ENCODE results near the gene TSC22D4. TPM values are rescaled to one million over a fixed set of nuclear protein-coding genes. Genes with fewer than 3 reads are reported as not detected.

TSC22D4 gene
- total RNA-seq, 3 donors from 2014 or later = 17.0 to 23.7 (median 19.7) TPM

- Histone ChIP-seq H3K4me1 (no peaks in the 10 kb centered on the region), H3K9me3 (no peaks in the 10 kb centered on the region), H3K4me3 (no peak overlapping the region), H3K27ac (no peak overlapping the region), H3K36me3 (no peaks in the 10 kb centered on the region), H3K27me3 (no peaks in the 10 kb centered on the region)
- no peak for DNase-seq (ENCODE audit: low spot score in 2 of 2)
- TF ChIP-seq, protein P1, sequence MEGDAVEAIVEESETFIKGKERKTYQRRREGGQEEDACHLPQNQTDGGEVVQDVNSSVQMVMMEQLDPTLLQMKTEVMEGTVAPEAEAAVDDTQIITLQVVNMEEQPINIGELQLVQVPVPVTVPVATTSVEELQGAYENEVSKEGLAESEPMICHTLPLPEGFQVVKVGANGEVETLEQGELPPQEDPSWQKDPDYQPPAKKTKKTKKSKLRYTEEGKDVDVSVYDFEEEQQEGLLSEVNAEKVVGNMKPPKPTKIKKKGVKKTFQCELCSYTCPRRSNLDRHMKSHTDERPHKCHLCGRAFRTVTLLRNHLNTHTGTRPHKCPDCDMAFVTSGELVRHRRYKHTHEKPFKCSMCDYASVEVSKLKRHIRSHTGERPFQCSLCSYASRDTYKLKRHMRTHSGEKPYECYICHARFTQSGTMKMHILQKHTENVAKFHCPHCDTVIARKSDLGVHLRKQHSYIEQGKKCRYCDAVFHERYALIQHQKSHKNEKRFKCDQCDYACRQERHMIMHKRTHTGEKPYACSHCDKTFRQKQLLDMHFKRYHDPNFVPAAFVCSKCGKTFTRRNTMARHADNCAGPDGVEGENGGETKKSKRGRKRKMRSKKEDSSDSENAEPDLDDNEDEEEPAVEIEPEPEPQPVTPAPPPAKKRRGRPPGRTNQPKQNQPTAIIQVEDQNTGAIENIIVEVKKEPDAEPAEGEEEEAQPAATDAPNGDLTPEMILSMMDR (IDR thresholded peaks at IDR 0.05) = no peak
- no peak for TF ChIP-seq POLR2A (IDR thresholded peaks at IDR 0.05)
- TF ChIP-seq POLR2AphosphoS5 (IDR thresholded peaks at IDR 0.05) = no peak
- intact Hi-C loops (cut with DNase I; ENCODE audit: low total_unique reads) = no loop called here
Measured at GRCh38 chr7:100490483-100491191, 11.6 kb upstream of the TSC22D4 start.

GRCh38 chr7:100489824-100490223 is 10.8 kb upstream of the TSC22D4 start:
- no peak overlapping the region for H3K4me3 ChIP-seq
- H3K9me3 ChIP-seq = no peaks in the 10 kb centered on the region
- H3K36me3 ChIP-seq = no peaks in the 10 kb centered on the region
- H3K27me3 ChIP-seq = no peaks in the 10 kb centered on the region
- no peak for DNase-seq (ENCODE audit: low spot score in 2 of 2)
- intact Hi-C loops (cut with DNase I; ENCODE audit: low total_unique reads) = no loop called here
- no peaks in the 10 kb centered on the region for H3K4me1 ChIP-seq
- TF ChIP-seq, protein P1 (IDR thresholded peaks at IDR 0.05) = no peak
- TF ChIP-seq POLR2A (IDR thresholded peaks at IDR 0.05) (no peak), POLR2AphosphoS5 (IDR thresholded peaks at IDR 0.05) (no peak)
- H3K27ac ChIP-seq = no peak overlapping the region

GRCh38 chr7:100489121-100489520 is 10.1 kb upstream of the TSC22D4 start:
- H3K27me3 ChIP-seq = no peaks in the 10 kb centered on the region
- no peaks in the 10 kb centered on the region for H3K4me1 ChIP-seq
- no peaks in the 10 kb centered on the region for H3K36me3 ChIP-seq
- no peaks in the 10 kb centered on the region for H3K9me3 ChIP-seq
- intact Hi-C loops (cut with DNase I; ENCODE audit: low total_unique reads) = no loop called here
- no peak for DNase-seq (ENCODE audit: low spot score in 2 of 2)
- TF ChIP-seq POLR2A (IDR thresholded peaks at IDR 0.05) (no peak), POLR2AphosphoS5 (IDR thresholded peaks at IDR 0.05) (no peak)
- TF ChIP-seq, protein P1 (IDR thresholded peaks at IDR 0.05) = no peak
- no peak overlapping the region for H3K4me3 ChIP-seq
- H3K27ac ChIP-seq = no peak overlapping the region

DNA sequence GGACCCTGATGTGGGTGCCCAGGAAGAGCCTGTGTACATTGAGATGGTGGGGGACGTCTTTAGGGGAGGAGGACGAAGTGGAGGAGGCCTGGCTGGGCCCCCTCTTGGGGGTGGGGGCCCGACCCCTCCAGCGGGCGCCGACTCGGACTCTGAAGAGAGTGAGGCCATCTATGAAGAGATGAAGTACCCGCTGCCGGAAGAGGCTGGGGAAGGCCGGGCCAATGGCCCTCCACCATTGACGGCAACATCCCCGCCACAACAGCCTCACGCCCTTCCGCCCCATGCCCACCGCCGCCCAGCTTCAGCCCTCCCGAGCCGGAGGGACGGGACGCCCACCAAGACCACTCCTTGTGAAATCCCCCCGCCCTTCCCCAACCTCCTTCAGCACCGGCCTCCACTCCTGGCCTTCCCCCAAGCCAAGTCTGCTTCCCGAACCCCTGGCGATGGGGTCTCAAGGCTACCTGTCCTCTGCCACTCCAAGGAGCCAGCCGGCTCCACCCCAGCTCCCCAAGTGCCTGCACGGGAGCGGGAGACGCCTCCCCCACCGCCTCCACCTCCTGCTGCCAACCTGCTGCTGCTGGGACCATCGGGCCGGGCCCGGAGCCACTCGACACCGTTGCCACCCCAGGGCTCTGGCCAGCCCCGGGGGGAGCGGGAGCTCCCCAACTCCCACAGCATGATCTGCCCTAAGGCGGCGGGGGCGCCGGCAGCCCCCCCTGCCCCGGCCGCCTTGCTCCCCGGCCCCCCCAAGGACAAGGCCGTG is 9.5 kb upstream of the TSC22D4 start:
- TF ChIP-seq POLR2A (IDR thresholded peaks at IDR 0.05) = no peak
- TF ChIP-seq, protein P1 (IDR thresholded peaks at IDR 0.05) = no peak
- TF ChIP-seq POLR2AphosphoS5 (IDR thresholded peaks at IDR 0.05) = no peak
- no peak for DNase-seq (ENCODE audit: low spot score in 2 of 2)
- Histone ChIP-seq H3K9me3 (no peaks in the 10 kb centered on the region), H3K4me1 (no peaks in the 10 kb centered on the region), H3K27ac (no peak overlapping the region), H3K27me3 (no peaks in the 10 kb centered on the region), H3K4me3 (no peak overlapping the region), H3K36me3 (no peaks in the 10 kb centered on the region)
- intact Hi-C loops (cut with DNase I; ENCODE audit: low total_unique reads) = no loop called here
